D721Med (cell line): ENCODE results near the gene SIGLEC9.

Experiments
- DNase-seq: peaks from one replicate; pipeline ENCODE4 v3.0.0; 2011; ENCODE audit warnings: low spot score; ENCODE audit not compliant: insufficient read length
- FAIRE-seq: peaks from 2 replicates; lab custom pipeline; 2011; peaks lifted over from hg19 to GRCh38; lab: Jason Lieb, UNC
- CTCF ChIP-seq: IDR thresholded peaks from 2 replicates; pipeline ENCODE4 v1.5.1; 2012; ENCODE audit warnings: mild to moderate bottlenecking, control low read depth; ENCODE audit not compliant: insufficient read depth; ENCODE audit errors: missing control alignments

SIGLEC9 gene

GRCh38 chr19:51091126-51091525, 33.6 kb upstream of the SIGLEC9 start:
- DNase-seq: no peak
- TF ChIP-seq CTCF: no peak
- FAIRE-seq: no peak

- DNase-seq (no peak), FAIRE-seq (no peak)
- no peak for TF ChIP-seq CTCF
These were observed 32.5 kb upstream of the SIGLEC9 start for GRCh38 chr19:51091895-51092873.

- DNase-seq (no peak), FAIRE-seq (no peak)
- TF ChIP-seq CTCF: no peak
These were observed 31.6 kb upstream of the SIGLEC9 start for GRCh38 chr19:51093101-51093500.

- TF ChIP-seq CTCF: no peak
- DNase-seq (no peak), FAIRE-seq (no peak)
These were observed 31.0 kb upstream of the SIGLEC9 start for GRCh38 chr19:51093510-51094345.

GRCh38 chr19:51094696-51095279, 29.9 kb upstream of the SIGLEC9 start:
- FAIRE-seq: no peak
- peak; percentile 66 for TF ChIP-seq CTCF
- peak; percentile 62 for DNase-seq

GRCh38 chr19:51096473-51097165, 28.1 kb upstream of the SIGLEC9 start:
- peak; percentile 24 for TF ChIP-seq CTCF
- no peak for FAIRE-seq
- DNase-seq: no peak
